Lower lobe of right lung (tissue), 2 donors: Measurements from ENCODE around the gene FGF4. TPM values are rescaled to one million over a fixed set of nuclear protein-coding genes. Genes with fewer than 3 reads are reported as not detected.

Source experiments
- ATAC-seq, 2 donors: fragments of 200-7000 bp; cut with Tn5 transposase; one replicate each; pipeline ENCODE4 v1.9.1; 2020 to 2022; ENCODE audit warnings: mild to moderate bottlenecking in 2 of 2, moderate library complexity in 2 of 2
- DNase-seq: peaks from one replicate; pipeline ENCODE4 v3.0.0-alpha.2; 2020
- H3K27ac ChIP-seq: fragments of 200-600 bp; one replicate; pipeline ENCODE4 v1.8.0; 2022
- H3K27me3 ChIP-seq: fragments of 200-600 bp; one replicate; pipeline ENCODE4 v1.8.0; 2022; ENCODE audit warnings: low read depth
- H3K36me3 ChIP-seq: fragments of 200-600 bp; one replicate; pipeline ENCODE4 v1.8.0; 2022; ENCODE audit warnings: mild to moderate bottlenecking
- H3K4me1 ChIP-seq: fragments of 200-600 bp; one replicate; pipeline ENCODE4 v1.8.0; 2022
- H3K4me3 ChIP-seq: fragments of 200-600 bp; one replicate; pipeline ENCODE4 v1.8.0; 2022; ENCODE audit warnings: mild to moderate bottlenecking
- H3K9me3 ChIP-seq: fragments of 200-600 bp; one replicate; pipeline ENCODE4 v1.8.0; 2022
- CTCF ChIP-seq: fragments of 200-600 bp; IDR thresholded peaks from one replicate; pipeline ENCODE4 v1.8.0; 2022; ENCODE audit warnings: antibody characterized with exemption, mild to moderate bottlenecking
- intact Hi-C: fragments of 100-400 bp; cut with DNase I; formaldehyde crosslinking; loops from one replicate; pipeline ENCODE4 v1.11.0; 2022
- total RNA-seq: library from RNA; stranded (reverse); fragmentation: NEBNext Ultra II Directional; extraction: Animal tissue kit (Norgen Biotek cat#: 25700); gene quantifications from one replicate; pipeline ENCODE4 v1.2.1, GENCODE V29; 2021
- donor health status: DM: no; HTN: yes; CAD: no; lungs with severe emphysema.

Gene FGF4
- total RNA-seq, 1 donor from 2014 or later = not detected

- Histone ChIP-seq H3K27me3 (peaks cover 10% of the 10 kb centered on the region), H3K4me3 (no peak overlapping the region), H3K36me3 (no peaks in the 10 kb centered on the region), H3K4me1 (no peaks in the 10 kb centered on the region), H3K27ac (no peak overlapping the region), H3K9me3 (no peaks in the 10 kb centered on the region)
- intact Hi-C loops = no loop called here
- DNase-seq (no peak), ATAC-seq (no peak)
- no peak for TF ChIP-seq CTCF
Measured at GRCh38 chr11:69748637-69749036, 26.5 kb downstream of the FGF4 start.

DNA sequence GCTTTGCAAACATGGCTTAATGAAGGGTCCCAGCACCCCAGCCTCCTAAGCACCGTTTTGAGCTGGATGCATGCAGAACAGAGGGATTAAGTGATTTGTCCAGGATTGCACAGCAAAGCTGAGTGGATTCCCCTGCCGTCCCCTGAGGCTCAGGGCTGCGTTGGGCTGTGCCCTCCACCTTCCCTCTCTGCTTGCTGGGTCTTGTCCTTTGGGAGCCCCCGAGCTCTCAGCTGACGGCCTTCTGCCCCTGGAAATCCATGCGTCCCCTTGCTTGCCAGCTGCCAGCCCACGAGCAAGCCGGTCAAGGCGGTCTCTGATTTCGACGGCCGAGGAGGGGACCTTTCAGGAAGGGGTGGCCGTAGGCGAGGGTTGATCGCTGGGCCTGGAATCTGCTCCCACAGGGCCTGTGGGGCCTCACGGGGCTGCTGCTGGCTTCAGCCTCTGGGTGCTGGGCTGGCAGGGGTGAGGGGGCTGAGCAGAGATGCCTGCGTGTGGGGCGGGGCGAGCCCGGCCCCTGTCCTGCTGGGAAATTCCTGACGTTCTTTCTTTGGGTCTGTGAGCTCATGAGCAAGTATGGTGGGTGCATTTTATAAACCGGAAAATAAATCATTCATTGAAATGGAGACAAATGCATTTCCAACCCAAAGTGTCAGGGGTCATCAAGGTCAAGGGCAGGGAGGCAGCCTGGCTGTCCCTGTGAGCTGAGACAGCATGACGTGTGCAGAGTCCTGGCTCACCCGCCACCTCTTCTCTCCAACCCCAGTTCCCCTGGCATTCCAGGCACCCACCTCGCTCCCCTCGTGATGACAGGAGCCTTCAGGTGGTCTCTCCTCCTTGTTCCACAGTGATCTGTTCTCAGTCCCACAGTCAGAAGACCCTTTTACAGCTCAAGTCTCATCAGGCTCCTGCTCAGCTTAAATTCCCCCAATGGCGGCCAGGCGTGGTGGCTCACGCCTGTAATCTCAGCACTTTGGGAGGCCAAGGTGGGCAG, 28.1 kb downstream of the FGF4 start:
- no peaks in the 10 kb centered on the region for H3K9me3 ChIP-seq
- H3K36me3 ChIP-seq = no peaks in the 10 kb centered on the region
- intact Hi-C loops = no loop called here
- ATAC-seq (no peak), DNase-seq (no peak)
- H3K4me3 ChIP-seq = no peak overlapping the region
- H3K4me1 ChIP-seq = no peaks in the 10 kb centered on the region
- TF ChIP-seq CTCF = no peak
- H3K27ac ChIP-seq = no peak overlapping the region
- H3K27me3 ChIP-seq = peaks cover 10% of the 10 kb centered on the region

- intact Hi-C loops = no loop called here
- TF ChIP-seq CTCF = no peak
- DNase-seq (no peak), ATAC-seq (no peak)
- H3K4me3 ChIP-seq = no peak overlapping the region
- H3K27ac ChIP-seq = no peak overlapping the region
- no peaks in the 10 kb centered on the region for H3K36me3 ChIP-seq
- peaks cover 10% of the 10 kb centered on the region for H3K27me3 ChIP-seq
- H3K9me3 ChIP-seq = no peaks in the 10 kb centered on the region
- no peaks in the 10 kb centered on the region for H3K4me1 ChIP-seq
Measured at GRCh38 chr11:69746140-69746539, 29.0 kb downstream of the FGF4 start.

DNA sequence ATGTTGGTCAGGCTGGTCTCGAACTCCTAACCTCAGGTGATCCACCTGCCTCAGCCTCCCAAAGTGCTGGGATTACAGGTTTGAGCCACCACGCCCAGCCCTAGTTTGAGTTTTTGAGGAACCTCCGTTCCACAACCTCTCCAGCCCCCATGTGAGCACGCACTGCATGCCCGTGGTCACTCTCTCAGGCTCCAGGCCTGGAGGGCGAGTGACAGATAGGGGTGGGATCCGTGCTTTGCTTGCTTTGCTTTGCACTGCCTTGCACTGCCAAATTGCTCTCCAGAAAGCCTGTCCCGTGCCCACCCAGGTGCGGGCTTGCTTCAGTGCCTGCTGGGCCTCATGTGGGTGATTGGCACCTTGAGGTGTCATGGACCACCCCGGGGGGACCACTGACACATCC, 29.9 kb downstream of the FGF4 start:
- Histone ChIP-seq H3K4me1 (no peaks in the 10 kb centered on the region), H3K36me3 (no peaks in the 10 kb centered on the region), H3K27me3 (peaks cover 10% of the 10 kb centered on the region), H3K9me3 (no peaks in the 10 kb centered on the region), H3K27ac (no peak overlapping the region), H3K4me3 (no peak overlapping the region)
- ATAC-seq (no peak), DNase-seq (no peak)
- TF ChIP-seq CTCF = no peak
- intact Hi-C loops = no loop called here

GRCh38 chr11:69744435-69744834, 30.7 kb downstream of the FGF4 start:
- Histone ChIP-seq H3K36me3 (no peaks in the 10 kb centered on the region), H3K4me3 (no peak overlapping the region), H3K27ac (no peak overlapping the region), H3K4me1 (no peaks in the 10 kb centered on the region), H3K27me3 (peaks cover 10% of the 10 kb centered on the region), H3K9me3 (no peaks in the 10 kb centered on the region)
- DNase-seq = no peak
- ATAC-seq = no peak
- TF ChIP-seq CTCF = no peak
- intact Hi-C loops = no loop called here
